Muscle of leg (tissue), 11 donors: Measurements from ENCODE around the gene GLI2. TPM values are rescaled to one million over a fixed set of nuclear protein-coding genes. Genes with fewer than 3 reads are reported as not detected.
A peak's percentile ranks its signal among the peaks of the same experiment; 100 is the strongest.

Source experiments
- DNase-seq: peaks from one replicate; pipeline ENCODE4 v3.0.0; 2013
- H3K27ac ChIP-seq: one replicate; pipeline ENCODE4 v1.5.1; 2013; ENCODE audit warnings: mild to moderate bottlenecking, low read length, control low read depth
- H3K27me3 ChIP-seq: one replicate; pipeline ENCODE4 v1.6.1; 2013; ENCODE audit warnings: low read length; ENCODE audit not compliant: control insufficient read depth, insufficient read depth
- H3K36me3 ChIP-seq: one replicate; pipeline ENCODE4 v1.6.1; 2013; ENCODE audit warnings: low read length; ENCODE audit not compliant: control insufficient read depth, insufficient read depth
- H3K4me1 ChIP-seq: one replicate; pipeline ENCODE4 v1.6.1; 2013; ENCODE audit warnings: low read length; ENCODE audit not compliant: control insufficient read depth, insufficient read depth
- H3K4me3 ChIP-seq: one replicate; pipeline ENCODE4 v1.5.1; 2013; ENCODE audit warnings: low read length, control low read depth
- H3K9me3 ChIP-seq: replicated peaks from 2 replicates; pipeline ENCODE4 v1.6.1; 2013; ENCODE audit warnings: low read depth, low read length; ENCODE audit not compliant: control insufficient read depth
- WGBS: methylation state at CpG from one replicate; pipeline ENCODE4 v1.1.5; 2013; ENCODE audit warnings: missing lambda C conversion rate; ENCODE audit not compliant: insufficient coverage; 5-methylcytosine and 5-hydroxymethylcytosine counted together
- polyA plus RNA-seq, 8 donors: library from polyadenylated mRNA; unstranded; fragments of 120-200 nt; gene quantifications; one replicate each; pipeline versions ENCODE4 v1.2.1 to v1.2.3, GENCODE V29; 2013; ENCODE audit warnings: inconsistent platforms in 1 of 8, low replicate concordance in 1 of 8; ENCODE audit not compliant: insufficient read length in 8 of 8, insufficient read depth in 1 of 8
- total RNA-seq: library from RNA; stranded (reverse); fragments of 120-200 nt; gene quantifications from one replicate; pipeline ENCODE4 v1.2.4, GENCODE V29; 2013

The GLI2 gene
- total and polyA plus RNA-seq, 9 donors = 6.1 to 18.6 (median 11.8) TPM

- DNase-seq = no peak
- Histone ChIP-seq H3K27ac (no peak overlapping the region), H3K4me3 (no peak overlapping the region), H3K9me3 (no peaks in the 10 kb centered on the region), H3K27me3 (peaks cover 31% of the 10 kb centered on the region), H3K36me3 (no peaks in the 10 kb centered on the region), H3K4me1 (peaks cover 47% of the 10 kb centered on the region)
- 75% methylated on average over 2 of the region's 5 CpGs for WGBS
Measured at GRCh38 chr2:120743657-120744056, 8.0 kb downstream of the GLI2 start.

- peaks cover 37% of the 10 kb centered on the region for H3K4me1 ChIP-seq
- H3K27me3 ChIP-seq = peaks cover 22% of the 10 kb centered on the region
- H3K4me3 ChIP-seq = no peak overlapping the region
- peak; percentile 62 for DNase-seq
- H3K36me3 ChIP-seq = no peaks in the 10 kb centered on the region
- no peaks in the 10 kb centered on the region for H3K9me3 ChIP-seq
- H3K27ac ChIP-seq = no peak overlapping the region
Measured at GRCh38 chr2:120744817-120745216, 9.1 kb downstream of the GLI2 start.

DNA sequence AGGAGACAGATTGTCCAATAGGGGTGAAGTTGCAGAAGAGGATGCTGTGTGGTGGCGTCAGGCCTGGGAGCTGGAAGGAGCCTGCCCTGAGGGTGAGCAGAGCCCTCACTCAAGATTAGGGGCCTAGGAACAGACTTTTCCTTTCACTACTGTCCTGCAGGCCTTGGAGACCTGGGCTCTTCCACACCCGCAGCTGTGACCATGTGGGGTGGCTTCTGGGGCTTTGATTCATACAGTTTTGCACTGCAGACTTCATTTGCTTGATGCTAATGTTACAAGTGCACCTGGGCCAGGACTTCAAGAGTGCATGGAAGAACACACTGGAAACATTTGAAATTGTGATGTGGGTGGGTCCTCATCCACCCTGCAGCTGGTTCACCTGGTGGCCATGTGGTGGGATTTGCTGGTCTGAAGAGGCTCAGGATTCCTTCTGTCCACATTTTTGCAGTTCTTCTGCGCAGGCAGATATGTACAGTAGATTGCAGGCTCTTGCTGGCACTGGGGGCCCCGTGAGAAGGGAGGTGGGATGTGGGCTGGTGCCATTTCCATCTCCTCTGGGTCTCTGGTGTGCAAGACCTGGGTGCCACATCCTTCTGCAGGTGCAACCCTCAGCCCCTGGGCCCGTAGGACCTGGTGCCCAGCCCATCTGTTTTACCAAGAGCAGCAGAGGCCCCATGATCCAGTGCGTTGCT lies 9.9 kb downstream of the GLI2 start:
- Histone ChIP-seq H3K4me1 (peaks cover 42% of the 10 kb centered on the region), H3K4me3 (no peak overlapping the region), H3K27ac (no peak overlapping the region), H3K9me3 (no peaks in the 10 kb centered on the region), H3K36me3 (no peaks in the 10 kb centered on the region), H3K27me3 (peaks cover 20% of the 10 kb centered on the region)
- WGBS = 89% methylated on average over 4 of the region's 6 CpGs
- no peak for DNase-seq

DNA sequence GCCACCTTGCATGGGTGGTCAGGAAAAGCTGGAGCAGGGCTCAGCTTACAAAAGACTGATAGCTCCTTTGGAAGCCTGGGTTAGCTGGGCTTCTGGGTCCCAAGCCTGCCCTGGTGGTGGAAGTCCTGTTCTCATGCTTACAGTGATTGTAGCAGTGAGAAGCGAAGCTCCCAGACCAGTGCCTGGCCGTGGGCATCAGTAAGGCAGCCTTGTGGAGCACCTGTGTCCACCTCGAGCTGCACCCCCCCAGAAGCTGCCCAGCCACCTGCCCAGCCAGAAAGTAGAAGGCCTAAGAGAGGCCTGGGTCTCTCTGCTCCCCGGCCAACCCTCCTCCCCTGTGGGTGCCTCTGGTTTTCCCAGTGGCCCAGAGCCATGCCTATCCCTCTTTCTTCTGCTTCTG lies 10.5 kb downstream of the GLI2 start:
- H3K27ac ChIP-seq = no peak overlapping the region
- H3K36me3 ChIP-seq = no peaks in the 10 kb centered on the region
- peaks cover 16% of the 10 kb centered on the region for H3K27me3 ChIP-seq
- WGBS = 79% methylated on average over 2 of the region's 4 CpGs
- peaks cover 37% of the 10 kb centered on the region for H3K4me1 ChIP-seq
- no peak for DNase-seq
- H3K4me3 ChIP-seq = no peak overlapping the region
- H3K9me3 ChIP-seq = no peaks in the 10 kb centered on the region

GRCh38 chr2:120747281-120747680 lies 11.6 kb downstream of the GLI2 start:
- peaks cover 12% of the 10 kb centered on the region for H3K27me3 ChIP-seq
- 100% methylated on average over 2 of the region's 2 CpGs for WGBS
- DNase-seq = no peak
- H3K4me1 ChIP-seq = peaks cover 29% of the 10 kb centered on the region
- H3K4me3 ChIP-seq = no peak overlapping the region
- H3K36me3 ChIP-seq = no peaks in the 10 kb centered on the region
- H3K27ac ChIP-seq = no peak overlapping the region
- H3K9me3 ChIP-seq = no peaks in the 10 kb centered on the region

GRCh38 chr2:120747706-120748105 lies 12.0 kb downstream of the GLI2 start:
- Histone ChIP-seq H3K27ac (no peak overlapping the region), H3K4me3 (no peak overlapping the region), H3K27me3 (peaks cover 10% of the 10 kb centered on the region), H3K4me1 (peaks cover 28% of the 10 kb centered on the region), H3K36me3 (no peaks in the 10 kb centered on the region), H3K9me3 (no peaks in the 10 kb centered on the region)
- DNase-seq = no peak
- WGBS = 80% methylated on average over 6 of the region's 7 CpGs

GRCh38 chr2:120748310-120748709 lies 12.6 kb downstream of the GLI2 start:
- Histone ChIP-seq H3K27ac (no peak overlapping the region), H3K36me3 (no peaks in the 10 kb centered on the region), H3K4me3 (no peak overlapping the region), H3K27me3 (peaks cover 7% of the 10 kb centered on the region), H3K4me1 (peaks cover 28% of the 10 kb centered on the region), H3K9me3 (no peaks in the 10 kb centered on the region)
- WGBS = 90% methylated on average over 2 of the region's 3 CpGs
- no peak for DNase-seq

DNA sequence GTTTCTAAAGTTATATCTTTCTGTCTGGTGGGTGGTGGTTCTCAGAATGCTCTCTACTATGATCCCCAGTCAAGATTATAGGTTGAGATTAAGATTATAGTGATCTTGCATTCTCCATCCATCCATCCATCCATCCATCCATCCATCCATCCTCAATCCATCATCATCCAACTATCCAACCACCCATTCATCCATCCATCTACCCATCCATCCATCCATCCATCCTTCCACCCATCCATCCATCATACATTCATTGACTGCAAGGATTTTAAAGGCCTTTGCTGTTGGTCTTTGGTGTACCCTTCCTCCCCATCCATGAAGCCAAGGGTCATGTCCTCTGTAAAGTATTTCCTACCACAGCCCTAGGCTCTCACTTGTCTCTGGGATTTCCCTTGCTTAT lies 13.1 kb downstream of the GLI2 start:
- Histone ChIP-seq H3K27ac (no peak overlapping the region), H3K27me3 (peaks cover 3% of the 10 kb centered on the region), H3K4me1 (peaks cover 28% of the 10 kb centered on the region), H3K36me3 (no peaks in the 10 kb centered on the region), H3K4me3 (no peak overlapping the region), H3K9me3 (no peaks in the 10 kb centered on the region)
- no peak for DNase-seq

DNA sequence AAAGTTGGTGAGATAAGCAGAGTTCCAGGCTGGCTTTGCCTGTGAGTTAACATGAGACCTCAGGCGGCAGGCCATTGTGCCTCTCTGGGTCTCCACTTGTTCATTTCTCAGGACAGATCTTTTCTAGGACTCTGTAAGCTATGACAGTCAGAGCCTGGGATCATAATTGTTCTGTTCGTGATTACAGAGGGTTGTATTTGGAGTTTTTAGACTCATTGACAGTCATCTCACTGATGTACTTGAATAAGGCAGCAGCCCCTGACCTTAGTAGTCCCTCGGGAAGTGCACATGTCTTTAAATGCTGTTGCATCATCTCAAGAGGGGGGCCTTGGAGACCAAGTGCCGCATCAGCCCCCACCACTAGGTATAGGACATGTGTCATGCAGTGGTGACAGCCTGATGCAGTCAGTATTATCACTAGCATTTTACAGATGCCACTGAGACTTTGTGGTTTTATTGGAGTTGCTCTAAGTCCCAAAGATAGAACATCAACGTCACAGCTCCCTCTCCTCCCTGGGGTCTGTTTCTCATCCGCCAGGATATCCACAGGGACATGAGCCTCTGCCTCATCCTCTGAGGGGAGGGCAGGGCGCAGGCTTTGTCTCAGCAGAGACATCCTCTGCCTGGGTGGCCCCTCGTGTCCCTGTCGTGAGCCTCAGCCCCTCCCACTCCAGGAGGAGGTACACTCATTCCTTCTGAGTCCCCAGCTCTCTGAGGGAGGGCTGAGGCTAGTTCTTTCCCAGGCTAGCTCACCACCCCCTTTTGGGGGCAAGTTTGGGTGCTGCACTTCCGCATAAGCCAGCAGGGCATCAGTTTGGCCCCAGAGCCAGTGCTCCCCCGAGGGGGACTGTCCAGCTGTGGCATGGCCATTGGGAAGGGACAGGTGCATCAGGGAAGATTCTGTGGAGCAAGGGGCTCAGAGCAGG lies 14.1 kb downstream of the GLI2 start:
- no peak overlapping the region for H3K4me3 ChIP-seq
- peaks cover 25% of the 10 kb centered on the region for H3K4me1 ChIP-seq
- no peaks in the 10 kb centered on the region for H3K9me3 ChIP-seq
- no peaks in the 10 kb centered on the region for H3K36me3 ChIP-seq
- DNase-seq = peak; percentile 35
- H3K27ac ChIP-seq = no peak overlapping the region
- H3K27me3 ChIP-seq = no peaks in the 10 kb centered on the region
- WGBS = 62% methylated on average over 7 of the region's 11 CpGs

GRCh38 chr2:120750488-120751210 lies 15.0 kb downstream of the GLI2 start:
- 78% methylated on average over 11 of the region's 13 CpGs for WGBS
- DNase-seq = no peak
- Histone ChIP-seq H3K27ac (no peak overlapping the region), H3K4me3 (no peak overlapping the region), H3K36me3 (no peaks in the 10 kb centered on the region), H3K9me3 (no peaks in the 10 kb centered on the region), H3K4me1 (peaks cover 16% of the 10 kb centered on the region), H3K27me3 (no peaks in the 10 kb centered on the region)
